Caco-2 (cell line): ENCODE results near the gene ABCC1. TPM values are rescaled to one million over a fixed set of nuclear protein-coding genes. Genes with fewer than 3 reads are reported as not detected.
A peak's percentile ranks its signal among the peaks of the same experiment; 100 is the strongest.

Experiments used
- BruUV-seq: library from RNA; stranded (reverse); fragments of 400-500 nt; replicated peaks from 2 replicates; lab custom pipeline; 2021; lab: Mats Ljungman, UMichigan
- CTCF ChIA-PET: fragments of 300-600 bp; sonication (Branson Sonifier 250); formaldehyde crosslinking; loops from one replicate; lab custom pipeline; 2022; ENCODE audit warnings: antibody characterized with exemption; lab: Charles Lee
- POLR2A ChIA-PET: fragments of 300-600 bp; sonication (Branson Sonifier 250); formaldehyde crosslinking; loops from one replicate; lab custom pipeline; 2022; ENCODE audit warnings: antibody characterized with exemption; lab: Charles Lee
- DNase-seq, 2 experiments: peaks; one replicate each; pipeline versions ENCODE4 v3.0.0 to v3.0.0-alpha.2; 2020 to 2022
- H3K27me3 ChIP-seq: replicated peaks from 2 replicates; pipeline ENCODE4 v1.6.0; 2011; ENCODE audit warnings: low read length; ENCODE audit not compliant: control insufficient read depth, insufficient read depth
- H3K36me3 ChIP-seq: 2 replicates; pipeline ENCODE4 v1.5.1; 2011; ENCODE audit warnings: low read length; ENCODE audit not compliant: control insufficient read depth, insufficient read depth
- H3K4me1 ChIP-seq: fragments of 250-450 bp; sonication (Bioruptor Pico); 2 replicates; pipeline ENCODE4 v1.5.1; 2020; ENCODE audit warnings: mild to moderate bottlenecking
- H3K4me3 ChIP-seq: 2 replicates; pipeline ENCODE4 v1.5.1; 2011; ENCODE audit warnings: low read depth, mild to moderate bottlenecking, control low read depth, low read length
- H3K9me3 ChIP-seq: fragments of 250-450 bp; sonication (Bioruptor Pico); 2 replicates; pipeline ENCODE4 v1.5.1; 2020; ENCODE audit warnings: mild to moderate bottlenecking, moderate library complexity
- H3K27ac Mint-ChIP-seq: one replicate; pipeline ENCODE4 v1.8.0; 2022; ENCODE audit warnings: mixed read lengths; ENCODE audit not compliant: unreplicated experiment
- H3K27me3 Mint-ChIP-seq: one replicate; pipeline ENCODE4 v1.8.0; 2022; ENCODE audit warnings: mixed read lengths; ENCODE audit not compliant: insufficient read depth, unreplicated experiment
- H3K36me3 Mint-ChIP-seq: one replicate; pipeline ENCODE4 v1.8.0; 2022; ENCODE audit warnings: mild to moderate bottlenecking, mixed read lengths; ENCODE audit not compliant: insufficient read depth, unreplicated experiment
- H3K4me1 Mint-ChIP-seq: one replicate; pipeline ENCODE4 v1.8.0; 2022; ENCODE audit warnings: low read depth, mixed read lengths; ENCODE audit not compliant: unreplicated experiment
- H3K4me3 Mint-ChIP-seq: one replicate; pipeline ENCODE4 v1.8.0; 2022; ENCODE audit warnings: mild to moderate bottlenecking, moderate library complexity, mixed read lengths; ENCODE audit not compliant: unreplicated experiment
- H3K9me3 Mint-ChIP-seq: one replicate; pipeline ENCODE4 v1.8.0; 2022; ENCODE audit warnings: mixed read lengths; ENCODE audit not compliant: unreplicated experiment
- CTCF ChIP-seq, 2 experiments: fragments of 200-600 bp in 1 of 2; IDR thresholded peaks; 1 replicate in 1 of 2; 2 replicates in 1 of 2; pipeline versions ENCODE4 v1.5.1 to v1.8.0; 2011 to 2022; ENCODE audit warnings: antibody characterized with exemption in 1 of 2, control low read depth in 1 of 2, inconsistent platforms in 1 of 2, low read depth in 1 of 2, low read length in 1 of 2, mild to moderate bottlenecking in 1 of 2, moderate library complexity in 1 of 2; ENCODE audit not compliant: insufficient read depth in 1 of 2, severe bottlenecking in 1 of 2, unreplicated experiment in 1 of 2
- intact Hi-C: fragments of 100-400 bp; cut with micrococcal nuclease; formaldehyde crosslinking; loops from one replicate; pipeline ENCODE4 v1.10.0; 2022; ENCODE audit not compliant: unreplicated experiment
- total RNA-seq: library from RNA; stranded (reverse); gene quantifications from 2 replicates; pipeline ENCODE4 v1.2.3, GENCODE V29; 2022

The ABCC1 gene
- total RNA-seq, 1 experiment from 2014 or later = 22.3 TPM

- Mint-ChIP-seq H3K9me3 (no peaks in the 10 kb centered on the region), H3K27me3 (no peaks in the 10 kb centered on the region), H3K36me3 (peaks cover 17% of the 10 kb centered on the region), H3K27ac (peak overlapping the region; percentile 48), H3K4me3 (no peak overlapping the region), H3K4me1 (no peaks in the 10 kb centered on the region)
- no peaks in the 10 kb centered on the region for H3K27me3 ChIP-seq
- intact Hi-C loops = no loop called here
- DNase-seq = no peak
- no TSS peak for BruUV-seq
- H3K4me3 ChIP-seq = no peak overlapping the region
- H3K4me1 ChIP-seq = peaks cover 15% of the 10 kb centered on the region
- peaks cover 3% of the 10 kb centered on the region for H3K36me3 ChIP-seq
- no peaks in the 10 kb centered on the region for H3K9me3 ChIP-seq
- ChIA-PET CTCF (interaction anchor here (0.6 kb wide), 1 partner anchor 238 kb away, joined by 3 read pairs; no protein-coding TSS in a partner anchor), POLR2A (no interaction called here)
- no peak for TF ChIP-seq CTCF (IDR thresholded peaks at IDR 0.05; ENCODE audit: insufficient read depth in 1 of 2, low read depth in 1 of 2, low read length in 1 of 2, severe bottlenecking in 1 of 2, unreplicated experiment in 1 of 2)
Measured at GRCh38 chr16:16021020-16021419, 71.6 kb downstream of the ABCC1 start.

- no peak for DNase-seq
- Histone ChIP-seq H3K4me1 (peaks cover 15% of the 10 kb centered on the region), H3K4me3 (no peak overlapping the region), H3K27me3 (no peaks in the 10 kb centered on the region), H3K9me3 (no peaks in the 10 kb centered on the region), H3K36me3 (peaks cover 3% of the 10 kb centered on the region)
- CTCF ChIA-PET = interaction anchor here (0.6 kb wide), 1 partner anchor 239 kb away, joined by 3 read pairs; no protein-coding TSS in a partner anchor
- Mint-ChIP-seq H3K9me3 (no peaks in the 10 kb centered on the region), H3K36me3 (peaks cover 11% of the 10 kb centered on the region), H3K4me3 (no peak overlapping the region), H3K27me3 (no peaks in the 10 kb centered on the region), H3K27ac (peak overlapping the region; percentile 5), H3K4me1 (no peaks in the 10 kb centered on the region)
- POLR2A ChIA-PET = no interaction called here
- BruUV-seq = no TSS peak
- intact Hi-C loops = no loop called here
- TF ChIP-seq CTCF (IDR thresholded peaks at IDR 0.05; ENCODE audit: insufficient read depth in 1 of 2, low read depth in 1 of 2, low read length in 1 of 2, severe bottlenecking in 1 of 2, unreplicated experiment in 1 of 2) = no peak
Measured at GRCh38 chr16:16021646-16021987, 72.2 kb downstream of the ABCC1 start.

- Mint-ChIP-seq H3K9me3 (no peaks in the 10 kb centered on the region), H3K4me1 (no peaks in the 10 kb centered on the region), H3K4me3 (no peak overlapping the region), H3K36me3 (peaks cover 9% of the 10 kb centered on the region), H3K27ac (peak overlapping the region; percentile 5), H3K27me3 (no peaks in the 10 kb centered on the region)
- POLR2A ChIA-PET = no interaction called here
- no peaks in the 10 kb centered on the region for H3K27me3 ChIP-seq
- CTCF ChIA-PET = no interaction called here
- intact Hi-C loops = no loop called here
- DNase-seq = peak; percentile 53 to 76
- H3K36me3 ChIP-seq = peaks cover 3% of the 10 kb centered on the region
- no peaks in the 10 kb centered on the region for H3K9me3 ChIP-seq
- H3K4me1 ChIP-seq = peaks cover 15% of the 10 kb centered on the region
- TF ChIP-seq CTCF (IDR thresholded peaks at IDR 0.05; ENCODE audit: insufficient read depth in 1 of 2, low read depth in 1 of 2, low read length in 1 of 2, severe bottlenecking in 1 of 2, unreplicated experiment in 1 of 2) = no peak
- no peak overlapping the region for H3K4me3 ChIP-seq
- BruUV-seq = no TSS peak
Measured at GRCh38 chr16:16021988-16022682, 72.7 kb downstream of the ABCC1 start.
